HepG2 (cell line): ENCODE measurements around the gene CARHSP1. TPM values are rescaled to one million over a fixed set of nuclear protein-coding genes. Genes with fewer than 3 reads are reported as not detected.

Experiments used
- HINFP ChIP-seq: sonication (generic); formaldehyde crosslinking; IDR thresholded peaks from 2 replicates; pipeline ENCODE4 v1.4.0; 2020; ENCODE audit warnings: low read depth, mild to moderate bottlenecking, missing genetic modification reagents
- HNF4G ChIP-seq, 2 experiments: sonication (generic) in 1 of 2; formaldehyde crosslinking in 1 of 2; IDR thresholded peaks; 2 replicates each; pipeline versions ENCODE4 v1.4.0 to v1.6.1; 2011 to 2020; ENCODE audit warnings: borderline replicate concordance in 2 of 2, low read depth in 2 of 2, mild to moderate bottlenecking in 2 of 2, low read length in 1 of 2, missing genetic modification reagents in 1 of 2, moderate library complexity in 1 of 2
- MXD3 ChIP-seq: IDR thresholded peaks from 2 replicates; pipeline ENCODE4 v1.6.1; 2016; ENCODE audit warnings: mild to moderate bottlenecking, missing biosample characterization, missing genetic modification reagents
- POLR2G ChIP-seq: fragments of 200-400 bp; formaldehyde crosslinking; IDR thresholded peaks from 2 replicates; pipeline ENCODE4 v1.6.1; 2018; ENCODE audit warnings: mild to moderate bottlenecking, low read depth, low read length, moderate library complexity
- PPARG ChIP-seq: conservative IDR thresholded peaks from 2 replicates; pipeline ENCODE4 v1.6.1; 2016; ENCODE audit warnings: missing biosample characterization, missing genetic modification reagents
- YY1 ChIP-seq: IDR thresholded peaks from 2 replicates; pipeline ENCODE4 v1.6.1; 2011; ENCODE audit warnings: low read length, low read depth, moderate library complexity, mild to moderate bottlenecking; ENCODE audit not compliant: insufficient read depth, insufficient replicate concordance
- ZBTB1 ChIP-seq: sonication (generic); formaldehyde crosslinking; IDR thresholded peaks from 2 replicates; pipeline ENCODE4 v1.4.0; 2020; ENCODE audit warnings: missing genetic modification reagents, borderline replicate concordance
- ZNF124 ChIP-seq: sonication (generic); formaldehyde crosslinking; IDR thresholded peaks from 2 replicates; pipeline ENCODE4 v1.4.0; 2020; ENCODE audit warnings: missing genetic modification reagents
- ZNF296 ChIP-seq: sonication (generic); formaldehyde crosslinking; conservative IDR thresholded peaks from 2 replicates; pipeline ENCODE4 v1.5.0; 2020; ENCODE audit warnings: mild to moderate bottlenecking, missing genetic modification reagents
- ZNF333 ChIP-seq: sonication (generic); formaldehyde crosslinking; IDR thresholded peaks from 2 replicates; pipeline ENCODE4 v1.4.0; 2020; ENCODE audit warnings: mild to moderate bottlenecking, missing genetic modification reagents, borderline replicate concordance
- ZNF883 ChIP-seq: sonication (generic); formaldehyde crosslinking; IDR thresholded peaks from 2 replicates; pipeline ENCODE4 v1.5.1; 2020; ENCODE audit warnings: mild to moderate bottlenecking, missing genetic modification reagents; ENCODE audit errors: not compliant biosample characterization
- ZSCAN20 ChIP-seq: sonication (generic); formaldehyde crosslinking; IDR thresholded peaks from 2 replicates; pipeline ENCODE4 v1.4.0; 2020; ENCODE audit warnings: missing genetic modification reagents, mild to moderate bottlenecking, borderline replicate concordance
- polyA plus RNA-seq, 8 experiments: library from polyadenylated mRNA; depleted of rRNA in 3 of 8; stranded (reverse) in 7 of 8; unstranded in 1 of 8; fragments of >200 nt; fragmentation: Illumina TruSeq in 4 of 8; extraction: Trizol in 4 of 8; gene quantifications; 2 replicates each; pipeline versions ENCODE4 v1.2.1 to v1.2.3, GENCODE V29; 2011 to 2016; ENCODE audit warnings: low read depth in 4 of 8, missing spikeins in 1 of 8, mixed read lengths in 1 of 8; ENCODE audit not compliant: insufficient read depth in 1 of 8
- total RNA-seq, 5 experiments: library from RNA; depleted of rRNA; stranded (reverse); fragments of >200 nt; fragmentation: Illumina TruSeq; extraction: Trizol; gene quantifications; 2 replicates each; pipeline ENCODE4 v1.2.3, GENCODE V29; 2016; ENCODE audit warnings: low read depth in 1 of 5
- TF ChIP-seq, protein P1 (sequence below): sonication (generic); formaldehyde crosslinking; IDR thresholded peaks from 2 replicates; pipeline ENCODE4 v1.4.0; 2020; ENCODE audit warnings: missing genetic modification reagents, borderline replicate concordance
- TF ChIP-seq, protein P2 (sequence below): sonication (generic); formaldehyde crosslinking; IDR thresholded peaks from 2 replicates; pipeline ENCODE4 v1.4.0; 2020; ENCODE audit warnings: mild to moderate bottlenecking, missing genetic modification reagents
- TF ChIP-seq, protein P3 (sequence below): sonication (generic); formaldehyde crosslinking; IDR thresholded peaks from 2 replicates; pipeline ENCODE4 v1.4.0; 2020; ENCODE audit warnings: missing genetic modification reagents

Gene CARHSP1
- total and polyA plus RNA-seq, 2 of the 13 experiments (the other 11 are each of a cell fraction or from before 2014, with no cell fraction given): 173 to 345 TPM

GRCh38 chr16:8868416-8869211, at the start of gene CARHSP1 (continued):
- TF ChIP-seq, protein P1, sequence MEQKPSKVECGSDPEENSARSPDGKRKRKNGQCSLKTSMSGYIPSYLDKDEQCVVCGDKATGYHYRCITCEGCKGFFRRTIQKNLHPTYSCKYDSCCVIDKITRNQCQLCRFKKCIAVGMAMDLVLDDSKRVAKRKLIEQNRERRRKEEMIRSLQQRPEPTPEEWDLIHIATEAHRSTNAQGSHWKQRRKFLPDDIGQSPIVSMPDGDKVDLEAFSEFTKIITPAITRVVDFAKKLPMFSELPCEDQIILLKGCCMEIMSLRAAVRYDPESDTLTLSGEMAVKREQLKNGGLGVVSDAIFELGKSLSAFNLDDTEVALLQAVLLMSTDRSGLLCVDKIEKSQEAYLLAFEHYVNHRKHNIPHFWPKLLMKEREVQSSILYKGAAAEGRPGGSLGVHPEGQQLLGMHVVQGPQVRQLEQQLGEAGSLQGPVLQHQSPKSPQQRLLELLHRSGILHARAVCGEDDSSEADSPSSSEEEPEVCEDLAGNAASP (CRISPR knock-in tag): 0 out of 2 replicates have a peak, but pooled peaks have one; percentile 20
- TF ChIP-seq ZNF296 (no peak; the same call in 1 of the 2 replicates), PPARG (CRISPR knock-in tag) (no peak), MXD3 (CRISPR knock-in tag) (peak; percentile 56; the same call in 1 of the 2 replicates), ZSCAN20 (CRISPR knock-in tag) (peak; percentile 57; the same call in 1 of the 2 replicates), ZNF333 (CRISPR knock-in tag) (0 out of 2 replicates have a peak, but pooled peaks have one; percentile 66), POLR2G (peak; percentile 92), HINFP (CRISPR knock-in tag) (peak; percentile 46; the same call in 1 of the 2 replicates), ZNF124 (no peak), YY1 (peak; percentile 54), ZNF883 (CRISPR knock-in tag) (peak; percentile 97), HNF4G (IDR thresholded peaks at IDR 0.05; ENCODE audit: borderline replicate concordance, low read depth, low read length) (no peak; the same call in 1 of the 2 replicates), HNF4G (CRISPR knock-in tag; IDR thresholded peaks at IDR 0.05; ENCODE audit: borderline replicate concordance, low read depth) (no peak), ZBTB1 (no peak)
- TF ChIP-seq, protein P2, sequence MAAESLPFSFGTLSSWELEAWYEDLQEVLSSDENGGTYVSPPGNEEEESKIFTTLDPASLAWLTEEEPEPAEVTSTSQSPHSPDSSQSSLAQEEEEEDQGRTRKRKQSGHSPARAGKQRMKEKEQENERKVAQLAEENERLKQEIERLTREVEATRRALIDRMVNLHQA: no peak
- TF ChIP-seq, protein P3, sequence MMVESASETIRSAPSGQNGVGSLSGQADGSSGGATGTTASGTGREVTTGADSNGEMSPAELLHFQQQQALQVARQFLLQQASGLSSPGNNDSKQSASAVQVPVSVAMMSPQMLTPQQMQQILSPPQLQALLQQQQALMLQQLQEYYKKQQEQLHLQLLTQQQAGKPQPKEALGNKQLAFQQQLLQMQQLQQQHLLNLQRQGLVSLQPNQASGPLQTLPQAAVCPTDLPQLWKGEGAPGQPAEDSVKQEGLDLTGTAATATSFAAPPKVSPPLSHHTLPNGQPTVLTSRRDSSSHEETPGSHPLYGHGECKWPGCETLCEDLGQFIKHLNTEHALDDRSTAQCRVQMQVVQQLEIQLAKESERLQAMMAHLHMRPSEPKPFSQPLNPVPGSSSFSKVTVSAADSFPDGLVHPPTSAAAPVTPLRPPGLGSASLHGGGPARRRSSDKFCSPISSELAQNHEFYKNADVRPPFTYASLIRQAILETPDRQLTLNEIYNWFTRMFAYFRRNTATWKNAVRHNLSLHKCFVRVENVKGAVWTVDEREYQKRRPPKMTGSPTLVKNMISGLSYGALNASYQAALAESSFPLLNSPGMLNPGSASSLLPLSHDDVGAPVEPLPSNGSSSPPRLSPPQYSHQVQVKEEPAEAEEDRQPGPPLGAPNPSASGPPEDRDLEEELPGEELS (CRISPR knock-in tag): no peak
